AG09309 (cell line): ENCODE measurements around the gene KDM4C.
A peak's percentile ranks its signal among the peaks of the same experiment; 100 is the strongest.

Source experiments
- DNase-seq: peaks from one replicate; pipeline ENCODE4 v3.0.0-alpha.2; 2010; ENCODE audit warnings: low read depth
- H3K4me3 ChIP-seq: 2 replicates; pipeline ENCODE4 v1.5.1; 2011; ENCODE audit warnings: mild to moderate bottlenecking, low read depth, low read length, moderate library complexity; ENCODE audit not compliant: control insufficient read depth
- TF ChIP-seq, protein P1 (sequence below): IDR thresholded peaks from 2 replicates; pipeline ENCODE4 v1.5.1; 2011; ENCODE audit warnings: mild to moderate bottlenecking, low read depth, low read length, inconsistent platforms; ENCODE audit not compliant: insufficient read depth, control insufficient read depth; ENCODE audit errors: missing control alignments

The KDM4C gene

DNA sequence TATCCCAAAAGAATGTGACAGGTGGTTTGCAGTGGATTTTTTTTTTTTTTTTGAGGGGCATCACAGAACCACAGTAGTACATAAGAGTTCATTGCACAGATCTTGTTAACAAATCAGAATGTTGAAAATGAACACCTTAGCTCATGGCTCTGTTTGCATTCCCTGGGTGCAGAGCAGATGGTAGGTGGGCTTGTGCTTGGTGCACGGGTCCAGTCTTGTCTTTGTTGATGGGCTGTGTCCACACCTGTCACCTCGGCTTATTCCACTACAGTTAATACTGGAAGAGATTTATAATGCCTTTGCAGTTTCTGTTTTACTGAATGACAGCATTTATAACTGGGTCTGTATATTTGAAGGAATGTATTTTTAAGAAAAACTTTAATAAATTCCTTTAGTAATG lies 146.6 kb downstream of the KDM4C start:
- TF ChIP-seq, protein P1, sequence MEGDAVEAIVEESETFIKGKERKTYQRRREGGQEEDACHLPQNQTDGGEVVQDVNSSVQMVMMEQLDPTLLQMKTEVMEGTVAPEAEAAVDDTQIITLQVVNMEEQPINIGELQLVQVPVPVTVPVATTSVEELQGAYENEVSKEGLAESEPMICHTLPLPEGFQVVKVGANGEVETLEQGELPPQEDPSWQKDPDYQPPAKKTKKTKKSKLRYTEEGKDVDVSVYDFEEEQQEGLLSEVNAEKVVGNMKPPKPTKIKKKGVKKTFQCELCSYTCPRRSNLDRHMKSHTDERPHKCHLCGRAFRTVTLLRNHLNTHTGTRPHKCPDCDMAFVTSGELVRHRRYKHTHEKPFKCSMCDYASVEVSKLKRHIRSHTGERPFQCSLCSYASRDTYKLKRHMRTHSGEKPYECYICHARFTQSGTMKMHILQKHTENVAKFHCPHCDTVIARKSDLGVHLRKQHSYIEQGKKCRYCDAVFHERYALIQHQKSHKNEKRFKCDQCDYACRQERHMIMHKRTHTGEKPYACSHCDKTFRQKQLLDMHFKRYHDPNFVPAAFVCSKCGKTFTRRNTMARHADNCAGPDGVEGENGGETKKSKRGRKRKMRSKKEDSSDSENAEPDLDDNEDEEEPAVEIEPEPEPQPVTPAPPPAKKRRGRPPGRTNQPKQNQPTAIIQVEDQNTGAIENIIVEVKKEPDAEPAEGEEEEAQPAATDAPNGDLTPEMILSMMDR, result no peak
- DNase-seq, result no peak
- no peak overlapping the region for H3K4me3 ChIP-seq

DNA sequence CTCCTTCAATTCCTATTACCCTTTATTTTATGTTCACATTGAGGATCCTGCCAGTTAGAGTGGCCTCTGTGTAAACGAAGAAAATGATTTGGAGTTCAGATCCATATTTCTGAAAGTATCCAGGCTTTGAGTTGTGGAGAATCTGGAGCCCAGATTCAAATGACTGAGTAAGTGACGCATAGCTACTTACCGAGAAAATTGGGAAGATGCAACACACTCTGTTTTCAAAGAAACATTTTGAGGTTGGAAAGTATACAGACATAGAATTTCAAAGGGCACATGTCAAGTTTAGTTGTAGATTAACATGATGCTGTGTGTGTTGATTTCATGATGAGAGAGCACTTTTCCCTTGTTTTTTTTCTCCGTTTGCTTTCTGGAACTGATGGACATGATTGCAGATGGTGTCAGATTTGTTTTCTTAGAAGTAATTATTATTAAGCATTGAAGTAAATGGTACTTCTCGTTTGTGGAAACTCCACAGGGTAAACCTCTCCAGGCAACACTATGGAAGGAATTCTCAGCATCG lies 148.1 kb downstream of the KDM4C start:
- TF ChIP-seq, protein P1, result no peak
- DNase-seq, result no peak
- H3K4me3 ChIP-seq, result no peak overlapping the region

DNA sequence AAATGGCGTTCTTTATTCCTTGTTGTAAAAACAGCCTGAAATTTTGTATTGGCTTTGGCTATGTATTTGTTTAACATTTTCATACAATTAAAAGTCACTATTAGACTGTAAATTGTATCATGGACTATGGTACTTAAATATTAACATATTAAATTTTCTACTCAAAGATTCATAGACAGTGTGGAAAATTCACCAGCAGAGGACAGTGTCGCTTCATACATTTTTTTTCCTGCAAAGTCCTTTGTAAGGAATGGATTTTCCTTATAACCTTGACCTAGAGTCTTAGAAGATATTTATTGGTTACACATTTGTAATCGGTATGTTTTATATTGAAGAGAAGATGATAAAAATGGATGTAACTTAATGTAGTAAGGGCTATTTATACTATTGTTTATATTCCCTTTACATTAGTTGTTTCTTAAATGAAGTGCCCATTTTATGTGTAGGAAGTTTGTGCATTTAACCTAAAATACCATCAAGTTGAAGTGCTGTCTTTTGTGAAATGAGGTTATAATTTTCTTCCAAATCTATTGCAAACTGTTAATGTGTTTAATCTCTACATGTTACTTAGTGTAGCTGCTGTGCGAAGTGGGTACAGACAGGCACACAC lies 150.1 kb downstream of the KDM4C start:
- H3K4me3 ChIP-seq, result no peak overlapping the region
- TF ChIP-seq, protein P1, result peak; percentile 77
- DNase-seq, result peak; percentile 4

DNA sequence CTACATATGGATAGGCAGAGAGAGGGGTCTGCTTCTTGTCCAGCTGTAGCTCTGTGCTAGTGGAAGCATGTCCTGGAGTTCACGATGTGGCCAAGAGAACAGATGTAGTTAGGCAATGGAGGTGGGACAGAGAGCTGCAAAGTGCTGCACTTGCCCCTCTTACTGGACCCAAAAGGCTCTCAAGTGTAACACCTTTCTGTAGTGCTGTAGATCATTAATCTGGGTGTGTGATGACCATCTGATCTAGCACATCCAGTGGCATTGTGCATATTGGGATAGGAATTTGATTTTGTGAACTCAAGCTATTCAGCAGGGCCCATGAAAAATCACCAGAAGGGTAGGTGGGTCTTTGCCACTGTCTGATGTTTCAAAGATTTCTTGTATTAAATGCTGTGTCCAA lies 151.4 kb downstream of the KDM4C start:
- TF ChIP-seq, protein P1, result no peak
- H3K4me3 ChIP-seq, result no peak overlapping the region
- no peak for DNase-seq

DNA sequence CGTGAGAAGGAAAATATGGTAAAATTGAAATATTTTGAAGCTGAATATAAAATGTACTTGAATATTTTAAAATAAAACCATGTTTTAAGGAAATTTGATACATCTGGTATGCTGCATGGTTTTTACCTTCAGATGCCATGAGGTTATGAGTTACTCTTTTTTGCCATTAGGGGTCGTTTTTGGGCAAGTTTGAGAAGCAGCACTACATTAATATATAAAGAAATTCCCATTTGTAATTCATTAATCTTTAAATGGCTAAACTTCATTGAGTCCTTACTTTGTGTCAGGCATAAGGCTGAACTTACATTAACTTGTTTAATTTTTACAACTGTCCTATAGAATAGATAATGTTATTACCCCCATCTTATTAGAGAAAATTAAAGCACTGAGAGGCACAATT lies 152.3 kb downstream of the KDM4C start:
- H3K4me3 ChIP-seq, result no peak overlapping the region
- DNase-seq, result no peak
- TF ChIP-seq, protein P1, result peak; percentile 52

DNA sequence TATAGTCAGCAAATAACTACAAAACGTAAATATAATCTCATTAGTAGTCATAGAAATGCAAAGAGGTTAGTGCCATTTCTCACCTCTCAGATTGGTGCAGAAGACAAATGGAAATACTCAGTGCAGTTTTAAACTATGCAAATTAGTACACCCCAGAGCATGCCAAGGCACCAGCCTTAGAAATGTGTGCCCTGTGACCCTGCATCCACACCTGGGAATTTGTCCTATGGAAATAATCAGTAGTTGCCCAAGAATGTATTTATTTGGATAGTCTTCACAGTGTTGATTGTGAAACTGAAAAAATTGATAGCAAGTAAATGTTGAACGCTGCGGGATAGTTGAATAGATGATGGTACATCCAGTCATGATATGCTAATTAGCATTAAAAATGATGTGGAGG lies 152.7 kb downstream of the KDM4C start:
- no peak overlapping the region for H3K4me3 ChIP-seq
- DNase-seq, result no peak
- TF ChIP-seq, protein P1, result no peak

DNA sequence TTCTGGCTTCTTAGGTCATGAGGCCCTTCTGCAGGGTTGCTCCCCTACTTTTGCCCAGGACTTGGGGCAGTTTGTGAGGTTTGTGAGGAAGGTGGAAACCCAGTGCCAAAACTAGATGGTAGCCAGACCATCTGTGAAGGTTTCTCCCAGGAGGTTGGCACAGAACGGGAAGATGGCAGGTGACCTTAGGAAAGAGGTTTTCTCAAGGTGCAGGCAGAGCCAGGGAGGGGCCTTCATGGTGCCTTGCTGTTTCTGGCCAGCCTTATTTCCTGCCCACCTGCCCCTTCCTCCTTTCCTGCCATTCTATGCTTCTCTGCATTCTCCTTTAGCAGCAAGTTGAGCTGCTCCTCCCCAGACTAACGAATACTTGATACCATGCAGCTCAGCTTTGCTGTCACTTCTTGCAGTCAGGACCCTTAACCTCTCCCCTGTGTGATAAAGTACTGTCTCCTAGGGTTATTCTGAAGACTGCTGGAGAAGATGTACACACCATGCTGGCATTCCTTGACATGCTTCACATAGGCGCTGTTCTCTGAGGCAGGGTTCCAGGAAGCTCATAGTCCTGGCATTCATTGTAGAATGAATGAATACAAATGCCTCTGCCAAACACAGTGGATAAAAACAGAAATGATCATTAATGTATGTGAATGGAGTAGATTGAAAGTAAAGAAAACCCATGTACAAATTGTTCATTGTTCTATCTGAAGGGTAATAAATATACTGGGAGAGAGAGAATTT lies 154.3 kb downstream of the KDM4C start:
- TF ChIP-seq, protein P1, result no peak
- H3K4me3 ChIP-seq, result no peak overlapping the region
- no peak for DNase-seq
